MCF 10A (cell line): ENCODE measurements around the gene CLPTM1. TPM values are rescaled to one million over a fixed set of nuclear protein-coding genes. Genes with fewer than 3 reads are reported as not detected.

ENCODE experiments used
- BruUV-seq: library from RNA; stranded (reverse); fragments of 400-500 nt; replicated peaks from 2 replicates; lab custom pipeline; 2021; lab: Mats Ljungman, UMichigan
- CTCF ChIA-PET: fragments of 300-600 bp; sonication (Branson Sonifier 250); formaldehyde crosslinking; extraction: SDS; loops from one replicate; lab custom pipeline; 2021; ENCODE audit warnings: antibody characterized with exemption, inconsistent platforms; lab: Yijun Ruan, JAX
- POLR2A ChIA-PET: fragments of 300-600, 350-650 bp; sonication (Branson Sonifier 250); formaldehyde crosslinking; extraction: SDS; loops from one replicate; lab custom pipeline; 2020; ENCODE audit warnings: antibody characterized with exemption, inconsistent platforms; lab: Yijun Ruan, JAX
- DNase-seq: peaks from one replicate; pipeline ENCODE4 v3.0.0-alpha.2; 2018; ENCODE audit not compliant: unreplicated experiment
- H3K27ac Mint-ChIP-seq: one replicate; pipeline ENCODE4 v1.8.0; 2022; ENCODE audit warnings: mild to moderate bottlenecking, low read depth, mixed read lengths; ENCODE audit not compliant: unreplicated experiment
- H3K27me3 Mint-ChIP-seq: one replicate; pipeline ENCODE4 v1.8.0; 2022; ENCODE audit warnings: mixed read lengths; ENCODE audit not compliant: insufficient read depth, unreplicated experiment
- H3K36me3 Mint-ChIP-seq: one replicate; pipeline ENCODE4 v1.8.0; 2022; ENCODE audit warnings: mild to moderate bottlenecking, moderate library complexity, mixed read lengths; ENCODE audit not compliant: insufficient read depth, unreplicated experiment
- H3K4me1 Mint-ChIP-seq: one replicate; pipeline ENCODE4 v1.8.0; 2022; ENCODE audit warnings: mixed read lengths; ENCODE audit not compliant: insufficient read depth, unreplicated experiment
- H3K4me3 Mint-ChIP-seq: one replicate; pipeline ENCODE4 v1.8.0; 2022; ENCODE audit warnings: mild to moderate bottlenecking, moderate library complexity, mixed read lengths; ENCODE audit not compliant: unreplicated experiment
- H3K9me3 Mint-ChIP-seq: one replicate; pipeline ENCODE4 v1.8.0; 2022; ENCODE audit warnings: mixed read lengths; ENCODE audit not compliant: unreplicated experiment
- CTCF ChIP-seq: fragments of 200-600 bp; IDR thresholded peaks from one replicate; pipeline ENCODE4 v1.8.0; 2022; ENCODE audit warnings: antibody characterized with exemption, mild to moderate bottlenecking; ENCODE audit not compliant: unreplicated experiment
- intact Hi-C: fragments of 100-400 bp; cut with micrococcal nuclease; formaldehyde crosslinking; loops from 2 replicates; pipeline ENCODE4 v1.14.1; 2022
- total RNA-seq: library from RNA; stranded (reverse); gene quantifications from 2 replicates; pipeline ENCODE4 v1.2.3, GENCODE V29; 2022

The CLPTM1 gene
- total RNA-seq, 1 experiment from 2014 or later, result 101 TPM

- H3K27me3 Mint-ChIP-seq, result no peaks in the 10 kb centered on the region
- H3K4me1 Mint-ChIP-seq, result no peaks in the 10 kb centered on the region
- no peak for DNase-seq
- H3K36me3 Mint-ChIP-seq, result peaks cover 68% of the 10 kb centered on the region
- no peaks in the 10 kb centered on the region for H3K9me3 Mint-ChIP-seq
- TF ChIP-seq CTCF, result no peak
- POLR2A ChIA-PET, result no interaction called here
- CTCF ChIA-PET, result no interaction called here
- no peak overlapping the region for H3K27ac Mint-ChIP-seq
- intact Hi-C loops, result no loop called here
- BruUV-seq, result no TSS peak
- H3K4me3 Mint-ChIP-seq, result no peak overlapping the region
Observed at GRCh38 chr19:45008552-45008951, 53.4 kb downstream of the CLPTM1 start.

GRCh38 chr19:45009625-45010255 lies 54.6 kb downstream of the CLPTM1 start:
- Mint-ChIP-seq H3K36me3 (peaks cover 68% of the 10 kb centered on the region), H3K27me3 (no peaks in the 10 kb centered on the region), H3K4me1 (no peaks in the 10 kb centered on the region), H3K4me3 (no peak overlapping the region), H3K9me3 (no peaks in the 10 kb centered on the region), H3K27ac (no peak overlapping the region)
- intact Hi-C loops, result no loop called here
- no TSS peak for BruUV-seq
- peak; percentile 30 for DNase-seq
- ChIA-PET CTCF (interaction anchor here (0.6 to 0.9 kb wide), 2 partner anchors 50 to 268 kb away, joined by 3 read pairs; no protein-coding TSS in a partner anchor), POLR2A (no interaction called here)
- no peak for TF ChIP-seq CTCF

DNA sequence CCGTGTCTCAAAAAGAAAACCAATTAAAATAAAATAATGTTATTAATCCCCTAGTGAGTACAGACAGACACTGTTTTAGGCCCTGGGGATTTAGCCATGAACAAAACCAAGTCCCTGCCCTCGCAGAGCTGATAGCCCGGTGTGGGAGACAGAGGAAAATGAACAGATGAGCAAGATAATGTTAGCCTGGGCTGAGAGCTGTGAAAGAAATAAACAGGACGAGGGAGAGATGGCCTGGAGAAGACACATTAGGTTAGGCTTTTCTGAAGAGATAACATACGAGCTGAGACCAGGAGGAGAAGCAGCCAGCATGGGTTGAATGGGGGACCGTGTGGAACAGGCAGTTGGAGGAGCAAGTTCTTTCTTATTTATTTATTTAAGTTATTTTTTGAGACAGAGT lies 55.1 kb downstream of the CLPTM1 start:
- ChIA-PET CTCF (interaction anchor here (0.9 kb wide), 1 partner anchor 50 kb away, joined by 3 read pairs; no protein-coding TSS in a partner anchor), POLR2A (no interaction called here)
- H3K36me3 Mint-ChIP-seq, result peaks cover 68% of the 10 kb centered on the region
- H3K4me1 Mint-ChIP-seq, result no peaks in the 10 kb centered on the region
- no peak overlapping the region for H3K27ac Mint-ChIP-seq
- no peak for TF ChIP-seq CTCF
- no peak overlapping the region for H3K4me3 Mint-ChIP-seq
- no peaks in the 10 kb centered on the region for H3K27me3 Mint-ChIP-seq
- H3K9me3 Mint-ChIP-seq, result no peaks in the 10 kb centered on the region
- DNase-seq, result no peak
- intact Hi-C loops, result no loop called here
- no TSS peak for BruUV-seq

DNA sequence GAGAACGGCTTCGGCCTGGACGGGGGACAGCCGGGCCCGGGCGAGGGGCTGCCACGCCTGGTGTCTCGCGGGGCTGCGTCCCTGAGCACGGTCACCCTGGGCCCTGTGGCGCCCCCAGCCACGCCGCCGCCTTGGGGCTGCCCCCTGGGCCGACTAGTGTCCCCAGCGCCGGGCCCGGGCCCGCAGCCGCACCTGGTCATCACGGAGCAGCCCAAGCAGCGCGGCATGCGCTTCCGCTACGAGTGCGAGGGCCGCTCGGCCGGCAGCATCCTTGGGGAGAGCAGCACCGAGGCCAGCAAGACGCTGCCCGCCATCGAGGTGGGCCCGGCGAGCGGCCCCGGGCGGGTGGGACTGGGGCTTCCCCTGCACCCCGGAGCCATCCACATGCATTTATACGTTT lies 56.8 kb downstream of the CLPTM1 start:
- ChIA-PET POLR2A (interaction anchor here (0.6 kb wide), 1 partner anchor 191 kb away, joined by 3 read pairs; no protein-coding TSS in a partner anchor), CTCF (no interaction called here)
- no peaks in the 10 kb centered on the region for H3K4me1 Mint-ChIP-seq
- H3K27ac Mint-ChIP-seq, result no peak overlapping the region
- no peaks in the 10 kb centered on the region for H3K27me3 Mint-ChIP-seq
- H3K9me3 Mint-ChIP-seq, result no peaks in the 10 kb centered on the region
- no peak for TF ChIP-seq CTCF
- no peak for DNase-seq
- no peak overlapping the region for H3K4me3 Mint-ChIP-seq
- BruUV-seq, result no TSS peak
- peaks cover 70% of the 10 kb centered on the region for H3K36me3 Mint-ChIP-seq
- intact Hi-C loops, result no loop called here
